HepG2 (cell line): ENCODE data around the gene HOXA4. TPM values are rescaled to one million over a fixed set of nuclear protein-coding genes. Genes with fewer than 3 reads are reported as not detected.

ENCODE experiments used
- ATAC-seq: fragments of 200-7000 bp; cut with Tn5 transposase; 3 replicates; pipeline ENCODE4 v1.9.1; 2020; ENCODE audit warnings: mild to moderate bottlenecking, moderate library complexity
- BruUV-seq: library from RNA; stranded (reverse); fragments of 400-500 nt; replicated peaks from 2 replicates; lab custom pipeline; 2021; lab: Mats Ljungman, UMichigan
- CTCF ChIA-PET: fragments of 300-600 bp; formaldehyde crosslinking; extraction: SDS; loops from one replicate; lab custom pipeline; 2021; ENCODE audit warnings: low total read pairs, inconsistent platforms, low intra/inter-chr PET ratio; lab: Yijun Ruan, JAX
- POLR2A ChIA-PET: fragments of 350-600 bp; sonication (Branson Sonifier 250); formaldehyde crosslinking; loops from one replicate; lab custom pipeline; 2020; ENCODE audit warnings: antibody characterized with exemption, inconsistent platforms; lab: Yijun Ruan, JAX
- DNase-seq: peaks from one replicate; pipeline ENCODE4 v3.0.0-alpha.2; 2015; ENCODE audit warnings: low spot score
- FAIRE-seq: peaks from 3 replicates; lab custom pipeline; 2011; peaks lifted over from hg19 to GRCh38; lab: Jason Lieb, UNC
- H2AFZ ChIP-seq: one replicate; pipeline ENCODE4 v1.6.1; 2011; ENCODE audit warnings: low read length, inconsistent platforms
- H3K27ac ChIP-seq: fragments of 300-600 bp; 3 replicates; pipeline ENCODE4 v1.8.0; 2011; ENCODE audit warnings: mixed run types, mild to moderate bottlenecking, mixed read lengths, low read length, inconsistent platforms; ENCODE audit not compliant: insufficient read depth; ENCODE audit errors: extremely low read length
- H3K27me3 ChIP-seq, 2 experiments: fragments of 200-600 bp in 1 of 2; 2 replicates in 1 of 2; 3 replicates in 1 of 2; pipeline versions ENCODE4 v1.6.0 to v1.8.0; 2011; ENCODE audit warnings: low read length in 2 of 2, mild to moderate bottlenecking in 2 of 2, moderate library complexity in 2 of 2, inconsistent platforms in 1 of 2; ENCODE audit not compliant: insufficient read depth in 2 of 2, control insufficient read depth in 1 of 2
- H3K36me3 ChIP-seq, 2 experiments: fragments of 200-600 bp in 1 of 2; replicated peaks in 1 of 2; 2 replicates in 1 of 2; 3 replicates in 1 of 2; pipeline versions ENCODE4 v1.5.1 to v1.8.0; 2011; ENCODE audit warnings: low read length in 2 of 2, inconsistent platforms in 1 of 2; ENCODE audit not compliant: insufficient read depth in 2 of 2, control insufficient read depth in 1 of 2
- H3K4me1 ChIP-seq: 2 replicates; pipeline ENCODE4 v1.5.1; 2012; ENCODE audit warnings: low read length, inconsistent platforms; ENCODE audit not compliant: insufficient read depth
- H3K4me2 ChIP-seq: 2 replicates; pipeline ENCODE4 v1.6.0; 2011; ENCODE audit warnings: low read depth, low read length, inconsistent platforms
- H3K4me3 ChIP-seq, 3 experiments: fragments of 200-600 bp in 1 of 3; sonication (generic), shearing (Covaris generic) in 1 of 3; replicated peaks in 1 of 3; 2 replicates each; pipeline ENCODE4 v1.5.1; 2011 to 2016; ENCODE audit warnings: low read length in 3 of 3, inconsistent platforms in 2 of 3, low read depth in 2 of 3, mild to moderate bottlenecking in 2 of 3, control low read depth in 1 of 3, mixed read lengths in 1 of 3; ENCODE audit not compliant: insufficient read depth in 1 of 3
- H3K79me2 ChIP-seq: one replicate; pipeline ENCODE4 v1.6.1; 2011; ENCODE audit warnings: low read length, inconsistent platforms; ENCODE audit not compliant: insufficient read depth
- H3K9ac ChIP-seq: 2 replicates; pipeline ENCODE4 v1.6.0; 2011; ENCODE audit warnings: mild to moderate bottlenecking, low read depth, low read length, inconsistent platforms; ENCODE audit not compliant: insufficient read depth
- H3K9me3 ChIP-seq: 2 replicates; pipeline ENCODE4 v1.5.1; 2012; ENCODE audit warnings: mild to moderate bottlenecking, low read length
- H4K20me1 ChIP-seq: 2 replicates; pipeline ENCODE4 v1.6.0; 2011; ENCODE audit warnings: inconsistent platforms, mild to moderate bottlenecking, low read length, moderate library complexity; ENCODE audit not compliant: insufficient read depth
- BHLHE40 ChIP-seq: IDR thresholded peaks from 2 replicates; pipeline ENCODE4 v1.6.1; 2011; ENCODE audit warnings: low read length, improper control_type of control experiment
- DR1 ChIP-seq: sonication (generic); formaldehyde crosslinking; IDR thresholded peaks from 2 replicates; pipeline ENCODE4 v1.8.0; 2021; ENCODE audit warnings: mild to moderate bottlenecking, missing genetic modification reagents, inconsistent platforms
- E2F1 ChIP-seq: sonication (generic); formaldehyde crosslinking; IDR thresholded peaks from 2 replicates; pipeline ENCODE4 v1.5.0; 2020; ENCODE audit warnings: missing genetic modification reagents
- HDAC1 ChIP-seq: sonication (generic); formaldehyde crosslinking; IDR thresholded peaks from 2 replicates; pipeline ENCODE4 v1.5.1; 2020; ENCODE audit warnings: mild to moderate bottlenecking, missing genetic modification reagents
- HNRNPL ChIP-seq: fragments of 200-400 bp; formaldehyde crosslinking; IDR thresholded peaks from 2 replicates; pipeline ENCODE4 v1.6.1; 2017; ENCODE audit warnings: mild to moderate bottlenecking, low read depth, low read length
- HOXA7 ChIP-seq: sonication (generic); formaldehyde crosslinking; IDR thresholded peaks from 2 replicates; pipeline ENCODE4 v1.8.1; 2022; ENCODE audit warnings: mild to moderate bottlenecking, missing genetic modification reagents, moderate library complexity
- KLF6 ChIP-seq: IDR thresholded peaks from 2 replicates; pipeline ENCODE4 v1.8.0; 2016; ENCODE audit warnings: missing biosample characterization, missing genetic modification reagents
- MIER3 ChIP-seq: IDR thresholded peaks from 2 replicates; pipeline ENCODE4 v1.6.1; 2016; ENCODE audit warnings: missing compliant biosample characterization, borderline replicate concordance
- PPARG ChIP-seq: conservative IDR thresholded peaks from 2 replicates; pipeline ENCODE4 v1.6.1; 2016; ENCODE audit warnings: missing biosample characterization, missing genetic modification reagents
- SMARCE1 ChIP-seq: fragments of 450-650 bp; IDR thresholded peaks from 2 replicates; pipeline ENCODE4 v1.6.1; 2017; ENCODE audit warnings: borderline replicate concordance
- THAP7 ChIP-seq: sonication (generic); formaldehyde crosslinking; IDR thresholded peaks from 2 replicates; pipeline ENCODE4 v1.8.1; 2023; ENCODE audit warnings: mild to moderate bottlenecking, missing genetic modification reagents
- ZBTB42 ChIP-seq: sonication (generic); formaldehyde crosslinking; IDR thresholded peaks from 2 replicates; pipeline ENCODE4 v1.5.0; 2020; ENCODE audit warnings: mild to moderate bottlenecking, missing genetic modification reagents
- ZNF337 ChIP-seq: sonication (generic); formaldehyde crosslinking; IDR thresholded peaks from 2 replicates; pipeline ENCODE4 v1.5.1; 2020; ENCODE audit warnings: missing genetic modification reagents, low read depth, mild to moderate bottlenecking, borderline replicate concordance
- ZNF432 ChIP-seq: sonication (generic); formaldehyde crosslinking; IDR thresholded peaks from 2 replicates; pipeline ENCODE4 v1.5.0; 2020; ENCODE audit warnings: missing genetic modification reagents, mild to moderate bottlenecking, borderline replicate concordance
- WGBS: methylation state at CpG from one replicate; pipeline ENCODE4 v1.1.6; 2017; ENCODE audit warnings: low lambda C conversion rate; 5-methylcytosine and 5-hydroxymethylcytosine counted together
- in situ Hi-C: cut with HindIII; loops from 2 replicates; pipeline ENCODE4 v1.10.0; 2017; ENCODE audit warnings: low pct_unique_long_range_greater_than_20kb; ENCODE audit not compliant: extremely low pct_ligation_motif_present
- intact Hi-C: fragments of 100-400 bp; cut with micrococcal nuclease; formaldehyde crosslinking; loops from one replicate; pipeline ENCODE4 v1.10.0; 2022; ENCODE audit not compliant: unreplicated experiment
- polyA plus RNA-seq, 8 experiments: library from polyadenylated mRNA; depleted of rRNA in 3 of 8; stranded (reverse) in 7 of 8; unstranded in 1 of 8; fragments of >200 nt; fragmentation: Illumina TruSeq in 4 of 8; extraction: Trizol in 4 of 8; gene quantifications; 2 replicates each; pipeline versions ENCODE4 v1.2.1 to v1.2.3, GENCODE V29; 2011 to 2016; ENCODE audit warnings: low read depth in 4 of 8, missing spikeins in 1 of 8, mixed read lengths in 1 of 8; ENCODE audit not compliant: insufficient read depth in 1 of 8
- total RNA-seq, 5 experiments: library from RNA; depleted of rRNA; stranded (reverse); fragments of >200 nt; fragmentation: Illumina TruSeq; extraction: Trizol; gene quantifications; 2 replicates each; pipeline ENCODE4 v1.2.3, GENCODE V29; 2016; ENCODE audit warnings: low read depth in 1 of 5
- TF ChIP-seq, protein P1 (sequence below): sonication (generic); formaldehyde crosslinking; IDR thresholded peaks from 2 replicates; pipeline ENCODE4 v1.5.1; 2020; ENCODE audit warnings: missing genetic modification reagents, mild to moderate bottlenecking, borderline replicate concordance
- TF ChIP-seq, protein P2 (sequence below): sonication (generic); formaldehyde crosslinking; IDR thresholded peaks from 2 replicates; pipeline ENCODE4 v1.4.0; 2020; ENCODE audit warnings: missing genetic modification reagents
- TF ChIP-seq, protein P3 (sequence below): IDR thresholded peaks from 2 replicates; pipeline ENCODE4 v1.6.1; 2016; ENCODE audit warnings: missing compliant biosample characterization, missing genetic modification reagents, borderline replicate concordance

HOXA4 gene
- total and polyA plus RNA-seq, 2 of the 13 experiments (the other 11 are each of a cell fraction or from before 2014, with no cell fraction given): 2.4 to 5.4 TPM

- TF ChIP-seq SMARCE1: no peak
- TF ChIP-seq ZNF337 (CRISPR knock-in tag): no peak
- TF ChIP-seq ZNF432 (CRISPR knock-in tag): no peak
- TF ChIP-seq KLF6 (CRISPR knock-in tag): no peak
- TF ChIP-seq, protein P1, sequence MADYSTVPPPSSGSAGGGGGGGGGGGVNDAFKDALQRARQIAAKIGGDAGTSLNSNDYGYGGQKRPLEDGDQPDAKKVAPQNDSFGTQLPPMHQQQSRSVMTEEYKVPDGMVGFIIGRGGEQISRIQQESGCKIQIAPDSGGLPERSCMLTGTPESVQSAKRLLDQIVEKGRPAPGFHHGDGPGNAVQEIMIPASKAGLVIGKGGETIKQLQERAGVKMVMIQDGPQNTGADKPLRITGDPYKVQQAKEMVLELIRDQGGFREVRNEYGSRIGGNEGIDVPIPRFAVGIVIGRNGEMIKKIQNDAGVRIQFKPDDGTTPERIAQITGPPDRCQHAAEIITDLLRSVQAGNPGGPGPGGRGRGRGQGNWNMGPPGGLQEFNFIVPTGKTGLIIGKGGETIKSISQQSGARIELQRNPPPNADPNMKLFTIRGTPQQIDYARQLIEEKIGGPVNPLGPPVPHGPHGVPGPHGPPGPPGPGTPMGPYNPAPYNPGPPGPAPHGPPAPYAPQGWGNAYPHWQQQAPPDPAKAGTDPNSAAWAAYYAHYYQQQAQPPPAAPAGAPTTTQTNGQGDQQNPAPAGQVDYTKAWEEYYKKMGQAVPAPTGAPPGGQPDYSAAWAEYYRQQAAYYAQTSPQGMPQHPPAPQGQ (CRISPR knock-in tag): no peak
- TF ChIP-seq HDAC1 (CRISPR knock-in tag): no peak
- no peak for TF ChIP-seq BHLHE40
- TF ChIP-seq MIER3 (CRISPR knock-in tag): no peak
- TF ChIP-seq THAP7 (CRISPR knock-in tag): no peak
- TF ChIP-seq, protein P2, sequence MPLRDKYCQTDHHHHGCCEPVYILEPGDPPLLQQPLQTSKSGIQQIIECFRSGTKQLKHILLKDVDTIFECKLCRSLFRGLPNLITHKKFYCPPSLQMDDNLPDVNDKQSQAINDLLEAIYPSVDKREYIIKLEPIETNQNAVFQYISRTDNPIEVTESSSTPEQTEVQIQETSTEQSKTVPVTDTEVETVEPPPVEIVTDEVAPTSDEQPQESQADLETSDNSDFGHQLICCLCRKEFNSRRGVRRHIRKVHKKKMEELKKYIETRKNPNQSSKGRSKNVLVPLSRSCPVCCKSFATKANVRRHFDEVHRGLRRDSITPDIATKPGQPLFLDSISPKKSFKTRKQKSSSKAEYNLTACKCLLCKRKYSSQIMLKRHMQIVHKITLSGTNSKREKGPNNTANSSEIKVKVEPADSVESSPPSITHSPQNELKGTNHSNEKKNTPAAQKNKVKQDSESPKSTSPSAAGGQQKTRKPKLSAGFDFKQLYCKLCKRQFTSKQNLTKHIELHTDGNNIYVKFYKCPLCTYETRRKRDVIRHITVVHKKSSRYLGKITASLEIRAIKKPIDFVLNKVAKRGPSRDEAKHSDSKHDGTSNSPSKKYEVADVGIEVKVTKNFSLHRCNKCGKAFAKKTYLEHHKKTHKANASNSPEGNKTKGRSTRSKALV: no peak
- no peak for TF ChIP-seq ZBTB42
- no peak for TF ChIP-seq E2F1 (CRISPR knock-in tag)
- no peak for TF ChIP-seq PPARG (CRISPR knock-in tag)
- no peak for TF ChIP-seq DR1 (CRISPR knock-in tag)
- no peak for TF ChIP-seq HNRNPL
- TF ChIP-seq, protein P3, sequence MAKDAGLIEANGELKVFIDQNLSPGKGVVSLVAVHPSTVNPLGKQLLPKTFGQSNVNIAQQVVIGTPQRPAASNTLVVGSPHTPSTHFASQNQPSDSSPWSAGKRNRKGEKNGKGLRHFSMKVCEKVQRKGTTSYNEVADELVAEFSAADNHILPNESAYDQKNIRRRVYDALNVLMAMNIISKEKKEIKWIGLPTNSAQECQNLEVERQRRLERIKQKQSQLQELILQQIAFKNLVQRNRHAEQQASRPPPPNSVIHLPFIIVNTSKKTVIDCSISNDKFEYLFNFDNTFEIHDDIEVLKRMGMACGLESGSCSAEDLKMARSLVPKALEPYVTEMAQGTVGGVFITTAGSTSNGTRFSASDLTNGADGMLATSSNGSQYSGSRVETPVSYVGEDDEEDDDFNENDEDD (CRISPR knock-in tag): no peak
- no peak for TF ChIP-seq HOXA7 (CRISPR knock-in tag)
- 76% methylated on average over 24 of the region's 24 CpGs for WGBS
- Histone ChIP-seq H3K4me3 (no peak overlapping the region), H3K4me2 (0 out of 2 replicates have a peak overlapping the region, but pooled peaks have one; percentile 55), H3K9me3 (no peaks in the 10 kb centered on the region), H3K36me3 (no peaks in the 10 kb centered on the region), H3K27ac (no peak overlapping the region), H2AFZ (no peak overlapping the region), H3K4me1 (0 out of 2 replicates have a peak, but pooled peaks cover 4% of the 10 kb centered on the region), H4K20me1 (no peaks in the 10 kb centered on the region), H3K79me2 (no peaks in the 10 kb centered on the region), H3K9ac (no peak overlapping the region), H3K27me3 (peaks cover 2 to 38% of the 10 kb centered on the region in 2 experiments)
- no peak for FAIRE-seq
- ChIA-PET CTCF (no interaction called here), POLR2A (no interaction called here)
- DNase-seq: no peak
- in situ Hi-C loops: loop anchor here (25.0 kb wide), 1 partner anchor 1076 kb away; no protein-coding TSS in a partner anchor
- ATAC-seq: no peak
- no TSS peak for BruUV-seq
- intact Hi-C loops: loop anchor here (5.0 kb wide), 1 partner anchor 481 kb away; no protein-coding TSS in a partner anchor
These were observed 32.9 kb upstream of the HOXA4 start for GRCh38 chr7:27163288-27164044.
